GM23338 (cell line): ENCODE results near the gene PRDM10.

Experiments used
- CREB1 ChIP-seq: fragments of 250-450 bp; sonication (Bioruptor Pico); IDR thresholded peaks from 2 replicates; pipeline ENCODE4 v1.5.0; 2020; ENCODE audit warnings: low read depth, mild to moderate bottlenecking, moderate library complexity
- CTCF ChIP-seq, 2 experiments: fragments of 200-600 bp in 1 of 2; sonication (generic) in 1 of 2; conservative IDR thresholded peaks; 2 replicates each; pipeline versions ENCODE4 v1.5.1 to v1.6.1; 2016 to 2017; ENCODE audit warnings: antibody characterized with exemption in 2 of 2, low read depth in 2 of 2, mild to moderate bottlenecking in 2 of 2, moderate library complexity in 1 of 2
- EZH2 ChIP-seq: fragments of 200-600 bp; sonication (generic); IDR thresholded peaks from one replicate; pipeline ENCODE4 v1.8.0; 2017; ENCODE audit warnings: antibody characterized with exemption, mild to moderate bottlenecking, low read depth; ENCODE audit not compliant: unreplicated experiment
- EZH2phosphoT487 ChIP-seq: fragments of 200-600 bp; sonication (generic); IDR thresholded peaks from one replicate; pipeline ENCODE4 v1.8.1; 2018; ENCODE audit warnings: antibody characterized with exemption; ENCODE audit not compliant: unreplicated experiment
- JUNB ChIP-seq: IDR thresholded peaks from one replicate; pipeline ENCODE4 v1.6.1; 2016; ENCODE audit warnings: antibody characterized with exemption; ENCODE audit not compliant: unreplicated experiment
- POLR2AphosphoS5 ChIP-seq: IDR thresholded peaks from 2 replicates; pipeline ENCODE4 v1.6.1; 2016; ENCODE audit warnings: antibody characterized with exemption, low read depth
- REST ChIP-seq: IDR thresholded peaks from one replicate; pipeline ENCODE4 v1.6.1; 2018; ENCODE audit warnings: antibody characterized with exemption; ENCODE audit not compliant: unreplicated experiment
- ZNF331 ChIP-seq: fragments of 250-450 bp; sonication (Bioruptor Pico); IDR thresholded peaks from 2 replicates; pipeline ENCODE4 v1.5.0; 2020; ENCODE audit warnings: low read depth, mild to moderate bottlenecking, moderate library complexity

GRCh38 chr11:129928923-129929692 is 73.5 kb downstream of the PRDM10 start:
- no peak for TF ChIP-seq EZH2
- no peak for TF ChIP-seq CTCF (conservative IDR thresholded peaks at IDR 0.05; ENCODE audit: low read depth in 2 of 2)
- TF ChIP-seq POLR2AphosphoS5, result no peak
- no peak for TF ChIP-seq REST
- TF ChIP-seq EZH2phosphoT487, result no peak
- no peak for TF ChIP-seq JUNB
- TF ChIP-seq CREB1 (CRISPR knock-in tag), result no peak
- no peak for TF ChIP-seq ZNF331 (CRISPR knock-in tag)
